Lung (tissue), 12 donors: ENCODE results near the gene PLD5. TPM values are rescaled to one million over a fixed set of nuclear protein-coding genes. Genes with fewer than 3 reads are reported as not detected.

Experiments used
- ATAC-seq: fragments of 200-7000 bp; cut with Tn5 transposase; one replicate; pipeline ENCODE4 v1.9.1; 2020; ENCODE audit warnings: moderate number of reproducible peaks; ENCODE audit not compliant: insufficient read depth, low FRiP score
- DNase-seq, 3 donors: peaks; one replicate each; pipeline ENCODE4 v3.0.0-alpha.2; 2013 to 2017
- H3K27ac ChIP-seq, 2 donors: one replicate each; pipeline ENCODE4 v1.5.1; 2013; ENCODE audit warnings: mild to moderate bottlenecking in 2 of 2, moderate library complexity in 2 of 2, control low read depth in 1 of 2, inconsistent platforms in 1 of 2, low read depth in 1 of 2, low read length in 1 of 2
- H3K27me3 ChIP-seq, 3 donors: one replicate each; pipeline ENCODE4 v1.5.1; 2013; ENCODE audit warnings: low read length in 2 of 3; ENCODE audit not compliant: control insufficient read depth in 3 of 3, insufficient read depth in 3 of 3
- H3K36me3 ChIP-seq, 4 donors: one replicate each; pipeline ENCODE4 v1.5.1; 2013; ENCODE audit warnings: low read length in 4 of 4, mild to moderate bottlenecking in 1 of 4, moderate library complexity in 1 of 4; ENCODE audit not compliant: control insufficient read depth in 4 of 4, insufficient read depth in 4 of 4
- H3K4me1 ChIP-seq, 5 donors: one replicate each; pipeline ENCODE4 v1.5.1; 2013; ENCODE audit warnings: low read length in 5 of 5, mild to moderate bottlenecking in 2 of 5, moderate library complexity in 1 of 5; ENCODE audit not compliant: control insufficient read depth in 5 of 5, insufficient read depth in 5 of 5
- H3K4me3 ChIP-seq: one replicate; pipeline ENCODE4 v1.5.1; 2013; ENCODE audit warnings: mild to moderate bottlenecking, control low read depth, moderate library complexity
- H3K9ac ChIP-seq, 2 donors: one replicate each; pipeline ENCODE4 v1.5.1; 2013; ENCODE audit warnings: low read length in 2 of 2, control low read depth in 1 of 2; ENCODE audit not compliant: insufficient read depth in 1 of 2
- H3K9me3 ChIP-seq, 4 donors: one replicate each; pipeline ENCODE4 v1.5.1; 2013; ENCODE audit warnings: low read length in 3 of 4, mild to moderate bottlenecking in 1 of 4, moderate library complexity in 1 of 4; ENCODE audit not compliant: control insufficient read depth in 4 of 4, insufficient read depth in 3 of 4
- WGBS, 2 donors: extraction: QIAGEN DNeasy Blood & Tissue Kit; methylation state at CpG; one replicate each; pipeline ENCODE4 v1.1.7; 2013; 5-methylcytosine and 5-hydroxymethylcytosine counted together
- polyA plus RNA-seq, 2 donors: library from polyadenylated mRNA; stranded (reverse); fragments of 200-250 nt; gene quantifications; one replicate each; pipeline ENCODE4 v1.2.1, GENCODE V29; 2013
- total RNA-seq, 2 donors: library from RNA; depleted of rRNA in 1 of 2; stranded (reverse); fragments of >200 nt in 1 of 2; gene quantifications; one replicate each; pipeline ENCODE4 v1.2.1, GENCODE V29; 2014 to 2021
- TF ChIP-seq, protein P1 (sequence below): IDR thresholded peaks from 2 replicates; pipeline ENCODE4 v1.5.1; 2012; ENCODE audit warnings: mild to moderate bottlenecking; ENCODE audit errors: control extremely low read depth, extremely low read depth
- donor health status: control.
- donor health status: control.
- donor health status: Bipolar disorder and iron deficiency.
- donor health status: healthy.
- donor health status: DM: yes; HTN: yes; CAD: no.

PLD5 gene
- total and polyA plus RNA-seq, 4 donors, result 0.09 to 0.43 (median 0.28) TPM

DNA sequence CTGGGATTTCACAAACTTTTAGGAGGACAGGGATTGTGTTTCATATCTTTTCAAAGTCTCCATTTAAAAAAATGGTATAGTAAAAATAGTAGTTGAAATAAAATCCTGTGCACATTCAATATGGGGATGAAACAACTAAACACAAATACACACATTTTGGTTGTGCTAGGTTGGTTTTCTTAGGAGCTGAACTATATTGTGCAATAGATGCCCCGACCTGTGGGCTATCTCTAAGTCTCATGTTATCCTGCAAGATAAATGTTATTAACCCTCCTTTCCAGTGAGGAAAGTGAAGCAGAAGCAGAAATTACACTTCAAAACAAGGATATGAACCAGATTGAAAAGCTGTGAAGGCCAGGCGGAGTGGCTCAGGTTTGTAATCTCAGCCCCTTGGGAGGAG lies 1.3 kb upstream of the PLD5 start:
- no peak overlapping the region for H3K9ac ChIP-seq
- H3K36me3 ChIP-seq, result no peaks in the 10 kb centered on the region
- ATAC-seq (no peak), DNase-seq (no peak)
- H3K4me3 ChIP-seq, result no peak overlapping the region
- 75% methylated on average over 2 of the region's 2 CpGs for WGBS, 2 donors
- H3K27ac ChIP-seq, result no peak overlapping the region
- peaks cover 0 to 14% (median 4%) of the 10 kb centered on the region in 5 donors for H3K4me1 ChIP-seq
- H3K9me3 ChIP-seq, result peaks cover 0 to 2% (median 0%) of the 10 kb centered on the region in 4 donors
- TF ChIP-seq, protein P1, sequence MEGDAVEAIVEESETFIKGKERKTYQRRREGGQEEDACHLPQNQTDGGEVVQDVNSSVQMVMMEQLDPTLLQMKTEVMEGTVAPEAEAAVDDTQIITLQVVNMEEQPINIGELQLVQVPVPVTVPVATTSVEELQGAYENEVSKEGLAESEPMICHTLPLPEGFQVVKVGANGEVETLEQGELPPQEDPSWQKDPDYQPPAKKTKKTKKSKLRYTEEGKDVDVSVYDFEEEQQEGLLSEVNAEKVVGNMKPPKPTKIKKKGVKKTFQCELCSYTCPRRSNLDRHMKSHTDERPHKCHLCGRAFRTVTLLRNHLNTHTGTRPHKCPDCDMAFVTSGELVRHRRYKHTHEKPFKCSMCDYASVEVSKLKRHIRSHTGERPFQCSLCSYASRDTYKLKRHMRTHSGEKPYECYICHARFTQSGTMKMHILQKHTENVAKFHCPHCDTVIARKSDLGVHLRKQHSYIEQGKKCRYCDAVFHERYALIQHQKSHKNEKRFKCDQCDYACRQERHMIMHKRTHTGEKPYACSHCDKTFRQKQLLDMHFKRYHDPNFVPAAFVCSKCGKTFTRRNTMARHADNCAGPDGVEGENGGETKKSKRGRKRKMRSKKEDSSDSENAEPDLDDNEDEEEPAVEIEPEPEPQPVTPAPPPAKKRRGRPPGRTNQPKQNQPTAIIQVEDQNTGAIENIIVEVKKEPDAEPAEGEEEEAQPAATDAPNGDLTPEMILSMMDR, result no peak
- H3K27me3 ChIP-seq, result peaks cover 0 to 58% (median 40%) of the 10 kb centered on the region in 3 donors

DNA sequence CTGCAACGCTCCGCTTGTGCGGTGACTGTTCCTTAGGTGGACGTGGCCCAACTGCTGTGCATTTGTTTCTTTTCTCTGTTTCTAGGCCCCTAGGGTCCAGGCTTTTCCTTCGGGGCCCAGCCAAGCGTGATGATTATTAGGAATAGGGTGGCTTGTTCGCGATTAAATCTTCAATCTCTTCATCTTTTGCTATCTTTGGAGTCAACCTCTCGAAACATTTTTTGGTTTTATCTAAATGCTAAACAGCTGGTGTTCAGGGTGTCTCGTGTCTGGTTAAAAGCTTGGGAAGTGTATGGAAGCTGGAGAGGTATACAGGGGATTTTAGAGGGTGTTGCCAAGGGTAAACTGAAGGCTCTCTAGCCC lies 844 bp upstream of the PLD5 start:
- H3K4me1 ChIP-seq, result peaks cover 0 to 14% (median 4%) of the 10 kb centered on the region in 5 donors
- 5 to 8% methylated on average over 10 of the region's 10 CpGs for WGBS, 2 donors
- no peak overlapping the region for H3K27ac ChIP-seq
- ATAC-seq, result no peak
- no peak overlapping the region for H3K9ac ChIP-seq
- H3K27me3 ChIP-seq, result peaks cover 0 to 63% (median 40%) of the 10 kb centered on the region in 3 donors
- peaks cover 0 to 2% (median 0%) of the 10 kb centered on the region in 4 donors for H3K9me3 ChIP-seq
- no peaks in the 10 kb centered on the region for H3K36me3 ChIP-seq
- no peak overlapping the region for H3K4me3 ChIP-seq
- DNase-seq, result no peak
- TF ChIP-seq, protein P1, result no peak

DNA sequence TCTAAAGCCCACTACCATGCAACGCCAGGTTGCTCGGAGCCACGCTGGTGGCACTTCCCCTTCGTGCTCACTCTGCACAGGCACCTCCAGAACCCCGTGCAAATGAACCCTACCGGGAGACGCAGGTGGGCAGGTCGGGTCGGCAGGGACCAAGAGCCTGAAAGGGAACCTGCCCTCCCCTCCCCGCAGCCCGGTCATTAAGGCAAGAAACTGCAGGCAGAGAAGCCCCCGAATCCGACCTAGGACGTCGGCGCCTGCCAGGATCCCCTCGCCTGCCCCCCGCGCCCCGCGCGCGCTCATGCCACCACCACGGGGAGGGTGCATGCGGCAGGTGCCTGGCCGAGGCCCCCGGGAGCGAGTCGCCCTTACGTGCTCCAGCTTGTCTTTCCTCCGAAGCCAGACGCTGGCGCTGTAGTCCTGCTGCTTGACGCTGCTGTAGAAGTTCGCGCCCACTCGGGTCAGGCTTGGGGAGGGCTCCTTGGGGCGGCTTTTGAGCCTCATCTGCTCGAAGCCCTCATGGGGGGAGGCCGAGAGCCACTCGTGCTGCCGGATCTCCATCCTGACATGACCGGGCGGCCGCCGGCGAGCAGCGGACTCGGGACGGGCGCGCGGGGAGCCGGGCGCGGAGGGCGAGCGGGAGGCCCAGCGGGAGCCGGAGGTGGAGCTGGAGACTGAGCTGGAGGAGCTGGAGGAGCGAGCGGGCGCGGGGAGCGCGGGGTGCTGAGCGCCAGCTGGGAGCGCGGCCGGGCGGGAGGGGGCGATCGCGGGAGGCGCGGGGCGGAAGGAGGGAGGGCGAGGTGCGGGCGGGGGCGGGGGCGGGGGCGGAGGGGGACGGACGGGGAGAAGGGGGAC lies 552 bp downstream of the PLD5 start:
- H3K4me3 ChIP-seq, result no peak overlapping the region
- TF ChIP-seq, protein P1, result no peak
- 1 to 2% methylated on average over 67 to 82 of the region's 85 CpGs for WGBS, 2 donors
- peak; percentile 53 for ATAC-seq
- peaks cover 0 to 71% (median 44%) of the 10 kb centered on the region in 3 donors for H3K27me3 ChIP-seq
- no peak overlapping the region for H3K9ac ChIP-seq
- peaks cover 0 to 14% (median 4%) of the 10 kb centered on the region in 5 donors for H3K4me1 ChIP-seq
- H3K9me3 ChIP-seq, result no peaks in the 10 kb centered on the region
- H3K27ac ChIP-seq, result no peak overlapping the region
- DNase-seq, result peak; percentile 26 to 67 (median 58)
- no peaks in the 10 kb centered on the region for H3K36me3 ChIP-seq
